ENCODE results near the gene FBLN7.

Gene FBLN7

DNA sequence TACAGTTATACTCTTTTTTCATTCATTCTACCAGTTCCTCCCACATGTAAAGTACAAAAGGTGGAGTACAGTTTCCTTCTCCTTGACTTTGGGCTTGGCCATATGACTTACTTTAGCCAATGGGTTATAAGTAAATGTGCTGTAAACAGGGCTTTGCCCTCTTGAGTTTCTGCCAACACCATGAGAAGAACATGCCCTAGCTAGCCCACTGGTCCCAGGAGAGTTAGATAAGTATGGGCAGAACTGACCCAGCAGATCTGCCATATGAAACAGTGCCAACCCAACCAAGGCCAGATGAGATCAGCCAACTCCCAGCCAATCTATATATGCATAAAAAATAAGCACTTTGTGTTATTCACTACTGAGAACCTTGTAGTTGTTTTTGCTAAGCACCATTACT lies 91.2 kb downstream of the FBLN7 start:
- peak; percentile 46 for DNase-seq (ENCODE audit: low read depth)

DNA sequence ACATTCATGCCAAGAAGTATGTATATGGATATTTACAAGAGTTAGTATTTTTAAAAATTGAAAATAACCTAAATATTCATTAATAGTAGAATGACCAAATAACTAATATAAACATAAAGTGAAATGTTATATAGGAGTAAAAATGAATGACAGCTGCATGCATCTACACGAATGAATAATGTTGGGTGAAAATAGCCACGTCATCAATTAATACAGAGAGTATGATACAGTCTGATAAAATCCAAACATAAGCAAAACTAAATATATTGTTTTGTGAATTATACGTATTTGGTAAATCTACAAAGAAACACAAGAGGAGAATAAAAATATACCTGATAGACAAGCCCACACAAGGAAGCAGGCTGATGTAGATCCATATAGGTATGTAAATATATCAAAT lies 92.2 kb downstream of the FBLN7 start:
- DNase-seq (ENCODE audit: low read depth) = no peak
- no peak overlapping the region for H3K4me3 ChIP-seq (ENCODE audit: low read depth, low read length)
- TF ChIP-seq, protein P1, sequence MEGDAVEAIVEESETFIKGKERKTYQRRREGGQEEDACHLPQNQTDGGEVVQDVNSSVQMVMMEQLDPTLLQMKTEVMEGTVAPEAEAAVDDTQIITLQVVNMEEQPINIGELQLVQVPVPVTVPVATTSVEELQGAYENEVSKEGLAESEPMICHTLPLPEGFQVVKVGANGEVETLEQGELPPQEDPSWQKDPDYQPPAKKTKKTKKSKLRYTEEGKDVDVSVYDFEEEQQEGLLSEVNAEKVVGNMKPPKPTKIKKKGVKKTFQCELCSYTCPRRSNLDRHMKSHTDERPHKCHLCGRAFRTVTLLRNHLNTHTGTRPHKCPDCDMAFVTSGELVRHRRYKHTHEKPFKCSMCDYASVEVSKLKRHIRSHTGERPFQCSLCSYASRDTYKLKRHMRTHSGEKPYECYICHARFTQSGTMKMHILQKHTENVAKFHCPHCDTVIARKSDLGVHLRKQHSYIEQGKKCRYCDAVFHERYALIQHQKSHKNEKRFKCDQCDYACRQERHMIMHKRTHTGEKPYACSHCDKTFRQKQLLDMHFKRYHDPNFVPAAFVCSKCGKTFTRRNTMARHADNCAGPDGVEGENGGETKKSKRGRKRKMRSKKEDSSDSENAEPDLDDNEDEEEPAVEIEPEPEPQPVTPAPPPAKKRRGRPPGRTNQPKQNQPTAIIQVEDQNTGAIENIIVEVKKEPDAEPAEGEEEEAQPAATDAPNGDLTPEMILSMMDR (IDR thresholded peaks at IDR 0.05; ENCODE audit: control insufficient read depth, extremely low read depth, insufficient read depth) = no peak

More for the DNA sequence above, 91.2 kb downstream of the FBLN7 start:
- TF ChIP-seq, protein P1 (IDR thresholded peaks at IDR 0.05; ENCODE audit: control insufficient read depth, extremely low read depth, insufficient read depth) = no peak
- H3K4me3 ChIP-seq (ENCODE audit: low read depth, low read length) = no peak overlapping the region

Measured in LNCaP clone FGC (cell line).